ENCODE results near the gene CDC14A. TPM values are rescaled to one million over a fixed set of nuclear protein-coding genes. Genes with fewer than 3 reads are reported as not detected.

The CDC14A gene
- total and polyA plus RNA-seq, 2 donors (not counting 3 experiments of a cell fraction or from before 2014, with no cell fraction given): 3.4 to 13.9 TPM

DNA sequence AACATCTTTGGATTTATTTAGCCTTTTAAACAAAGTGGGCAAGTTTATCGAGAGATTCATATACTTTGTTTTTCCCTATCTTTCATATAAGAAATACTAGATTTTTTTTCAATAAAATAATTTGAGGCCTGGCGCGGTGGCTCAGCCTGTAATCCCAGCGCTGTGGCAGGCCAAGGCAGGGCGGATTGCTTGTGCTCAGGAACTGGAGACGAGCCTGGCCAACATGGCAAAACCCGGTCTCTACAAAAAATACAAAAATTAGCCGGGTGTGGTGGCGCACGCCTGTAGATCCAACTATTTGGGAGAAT lies 1.6 kb upstream of the CDC14A start:
- DNase-seq (ENCODE audit: low read depth, low spot score) (no peak), FAIRE-seq (no peak)
- Histone ChIP-seq H3K9me3 (replicated peaks; ENCODE audit: control insufficient read depth, insufficient read depth, low read length) (no peaks in the 10 kb centered on the region), H3K9ac (replicated peaks; ENCODE audit: extremely low read depth, insufficient read depth, low read length) (peak overlapping the region; percentile 95), H3K27ac (ENCODE audit: insufficient read depth, low read depth, low read length) (peak overlapping the region; percentile 84), H4K20me1 (replicated peaks; ENCODE audit: control insufficient read depth, extremely low read depth, insufficient read depth, low read length) (no peaks in the 10 kb centered on the region), H3K9me1 (replicated peaks; ENCODE audit: control insufficient read depth, extremely low read depth, insufficient read depth, low read length) (no peaks in the 10 kb centered on the region), H3K27me3 (ENCODE audit: control insufficient read depth in 2 of 2, insufficient read depth in 2 of 2, low read length in 2 of 2) (no peaks in the 10 kb centered on the region), H3K36me3 (ENCODE audit: control insufficient read depth in 2 of 2, extremely low read depth in 1 of 2, insufficient read depth in 2 of 2, low read length in 2 of 2) (no peaks in the 10 kb centered on the region), H2AFZ (ENCODE audit: low read depth, low read length) (peak overlapping the region; percentile 95), H3K79me2 (ENCODE audit: control insufficient read depth, insufficient read depth, low read length) (peaks cover 18% of the 10 kb centered on the region), H3K4me2 (ENCODE audit: insufficient read depth, low read length) (peak overlapping the region; percentile 96), H3K4me3 (replicated peaks in 1 of 3; ENCODE audit: insufficient read depth in 1 of 3, low read depth in 1 of 3, low read length in 3 of 3) (peak overlapping the region in 2 of 3 experiments; percentile 77 to 84), H3K4me1 (ENCODE audit: control insufficient read depth, extremely low read depth, insufficient read depth, low read length) (peaks cover 33% of the 10 kb centered on the region)
- POLR2A ChIA-PET: no interaction called here
- intact Hi-C loops (cut with micrococcal nuclease) (loop anchor here (1.0 to 5.0 kb wide), 7 partner anchors 43 to 542 kb away; partner anchors contain the start of genes EXTL2 and RTCA), dilution Hi-C loops (cut with MboI; ENCODE audit: extremely low pct_ligation_motif_present, low sequenced_read_pairs) (no loop called here)
- CTCF ChIA-PET: interaction anchor here (1.0 to 5.0 kb wide), 2 partner anchors 61 to 108 kb away, joined by 4 to 26 read pairs; no protein-coding TSS in a partner anchor
- TF ChIP-seq, protein P1, sequence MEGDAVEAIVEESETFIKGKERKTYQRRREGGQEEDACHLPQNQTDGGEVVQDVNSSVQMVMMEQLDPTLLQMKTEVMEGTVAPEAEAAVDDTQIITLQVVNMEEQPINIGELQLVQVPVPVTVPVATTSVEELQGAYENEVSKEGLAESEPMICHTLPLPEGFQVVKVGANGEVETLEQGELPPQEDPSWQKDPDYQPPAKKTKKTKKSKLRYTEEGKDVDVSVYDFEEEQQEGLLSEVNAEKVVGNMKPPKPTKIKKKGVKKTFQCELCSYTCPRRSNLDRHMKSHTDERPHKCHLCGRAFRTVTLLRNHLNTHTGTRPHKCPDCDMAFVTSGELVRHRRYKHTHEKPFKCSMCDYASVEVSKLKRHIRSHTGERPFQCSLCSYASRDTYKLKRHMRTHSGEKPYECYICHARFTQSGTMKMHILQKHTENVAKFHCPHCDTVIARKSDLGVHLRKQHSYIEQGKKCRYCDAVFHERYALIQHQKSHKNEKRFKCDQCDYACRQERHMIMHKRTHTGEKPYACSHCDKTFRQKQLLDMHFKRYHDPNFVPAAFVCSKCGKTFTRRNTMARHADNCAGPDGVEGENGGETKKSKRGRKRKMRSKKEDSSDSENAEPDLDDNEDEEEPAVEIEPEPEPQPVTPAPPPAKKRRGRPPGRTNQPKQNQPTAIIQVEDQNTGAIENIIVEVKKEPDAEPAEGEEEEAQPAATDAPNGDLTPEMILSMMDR (IDR thresholded peaks at IDR 0.05; ENCODE audit: extremely low read depth in 1 of 2, insufficient read depth in 1 of 2, low read depth in 1 of 2, low read length in 2 of 2): no peak
- TF ChIP-seq JUN (IDR thresholded peaks at IDR 0.05; ENCODE audit: borderline replicate concordance, insufficient read depth, insufficient read length, low read depth) (no peak), EZH2 (IDR thresholded peaks at IDR 0.05; ENCODE audit: borderline replicate concordance, low read depth, low read length, severe bottlenecking) (no peak), MYC (IDR thresholded peaks at IDR 0.05; ENCODE audit: low read depth, low read length) (no peak), GATA2 (IDR thresholded peaks at IDR 0.05; ENCODE audit: insufficient read depth, insufficient read length, low read depth, low read length) (no peak), FOS (IDR thresholded peaks at IDR 0.05; ENCODE audit: borderline replicate concordance, insufficient read depth, low read length) (no peak), POLR2AphosphoS5 (IDR thresholded peaks at IDR 0.05; ENCODE audit: insufficient read depth, low read depth, low read length) (no peak), POLR2A (IDR thresholded peaks at IDR 0.05; ENCODE audit: low read depth, low read length) (no peak)
- TF ChIP-seq, protein P2, sequence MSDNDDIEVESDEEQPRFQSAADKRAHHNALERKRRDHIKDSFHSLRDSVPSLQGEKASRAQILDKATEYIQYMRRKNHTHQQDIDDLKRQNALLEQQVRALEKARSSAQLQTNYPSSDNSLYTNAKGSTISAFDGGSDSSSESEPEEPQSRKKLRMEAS (IDR thresholded peaks at IDR 0.05; ENCODE audit: insufficient read depth, insufficient read length): no peak
- no TSS peak for BruUV-seq (replicated peaks)

Data from endothelial cell of umbilical vein (primary cell).